OCI-LY1 (cell line): Measurements from ENCODE around the gene FOSB.
A peak's percentile ranks its signal among the peaks of the same experiment; 100 is the strongest.

Source experiments
- H2AFZ ChIP-seq: fragments of 200-600 bp; sonication (generic), shearing (Covaris generic); 2 replicates; pipeline ENCODE4 v1.6.0; 2014; ENCODE audit warnings: antibody characterized with exemption, mild to moderate bottlenecking, low read length
- H3F3A ChIP-seq: fragments of 200-600 bp; sonication (generic), shearing (Covaris generic); 2 replicates; pipeline ENCODE4 v1.6.0; 2014; ENCODE audit warnings: mild to moderate bottlenecking, antibody characterized with exemption, low read length, moderate library complexity; ENCODE audit not compliant: insufficient read depth
- H3K27ac ChIP-seq: fragments of 200-600 bp; sonication (generic); 2 replicates; pipeline ENCODE4 v1.5.1; 2014; ENCODE audit warnings: low read length, mixed run types, mild to moderate bottlenecking, low read depth; ENCODE audit not compliant: poor library complexity, severe bottlenecking
- H3K27me3 ChIP-seq: fragments of 200-600 bp; sonication (generic); 2 replicates; pipeline ENCODE4 v1.6.0; 2014; ENCODE audit warnings: antibody characterized with exemption, mild to moderate bottlenecking, low read length, moderate library complexity; ENCODE audit not compliant: insufficient read depth
- H3K36me3 ChIP-seq: fragments of 200-600 bp; sonication (generic); 2 replicates; pipeline ENCODE4 v1.6.1; 2014; ENCODE audit warnings: mild to moderate bottlenecking, antibody characterized with exemption, low read length, moderate library complexity, mixed read lengths; ENCODE audit not compliant: insufficient read depth
- H3K4me1 ChIP-seq: fragments of 200-600 bp; sonication (generic); 2 replicates; pipeline ENCODE4 v1.5.1; 2014; ENCODE audit warnings: mild to moderate bottlenecking, low read length, moderate library complexity; ENCODE audit not compliant: insufficient read depth, severe bottlenecking
- H3K4me2 ChIP-seq: fragments of 200-600 bp; sonication (generic), shearing (Covaris generic); 2 replicates; pipeline ENCODE4 v1.6.1; 2014; ENCODE audit warnings: low read length
- H3K4me3 ChIP-seq: fragments of 200-600 bp; sonication (generic); 2 replicates; pipeline ENCODE4 v1.5.1; 2014; ENCODE audit warnings: low read length, low read depth, mild to moderate bottlenecking, mixed read lengths; ENCODE audit not compliant: poor library complexity, severe bottlenecking
- H3K79me2 ChIP-seq: fragments of 200-600 bp; shearing (Covaris generic); 2 replicates; pipeline ENCODE4 v1.6.1; 2016; ENCODE audit warnings: mixed run types, low read length, mixed read lengths; ENCODE audit not compliant: insufficient read depth
- H3K9ac ChIP-seq: fragments of 200-600 bp; sonication (generic), shearing (Covaris generic); 2 replicates; pipeline ENCODE4 v1.6.1; 2014; ENCODE audit warnings: mild to moderate bottlenecking, low read length, mixed read lengths
- H3K9me2 ChIP-seq: fragments of 200-600 bp; sonication (generic), shearing (Covaris generic); 2 replicates; pipeline ENCODE4 v1.6.1; 2014; ENCODE audit warnings: low read depth, mild to moderate bottlenecking, low read length, mixed read lengths
- H3K9me3 ChIP-seq: fragments of 200-600 bp; shearing (Covaris generic); 2 replicates; pipeline ENCODE4 v1.6.1; 2014; ENCODE audit warnings: low read length, mixed read lengths
- H4K20me1 ChIP-seq: fragments of 200-600 bp; sonication (generic), shearing (Covaris generic); 2 replicates; pipeline ENCODE4 v1.6.0; 2016; ENCODE audit warnings: mild to moderate bottlenecking, low read length; ENCODE audit not compliant: insufficient read depth
- EZH2 ChIP-seq: fragments of 200-600 bp; sonication (generic), shearing (Covaris generic); IDR thresholded peaks from 2 replicates; pipeline ENCODE4 v1.8.0; 2017; ENCODE audit warnings: borderline replicate concordance, mixed run types, mild to moderate bottlenecking, antibody characterized with exemption, low read length, moderate library complexity, mixed read lengths
- TF ChIP-seq, protein P1 (sequence below): fragments of 200-600 bp; sonication (generic), shearing (Covaris generic); IDR thresholded peaks from 2 replicates; pipeline ENCODE4 v1.5.1; 2017; ENCODE audit warnings: mild to moderate bottlenecking, antibody characterized with exemption, low read length, moderate library complexity, mixed read lengths

Gene FOSB

DNA sequence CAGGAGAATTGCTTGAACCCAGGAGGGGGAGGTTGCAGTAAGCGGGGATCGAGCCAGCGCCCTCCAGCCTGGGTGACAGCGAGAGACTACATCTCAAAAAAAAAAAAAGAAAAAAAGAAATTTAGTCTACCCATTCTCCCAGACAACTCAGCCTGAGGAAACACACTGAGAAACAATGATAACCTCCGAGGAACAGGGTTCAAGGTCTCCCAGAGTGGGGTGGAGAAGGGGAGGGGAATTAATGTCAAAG lies 38.1 kb downstream of the FOSB start:
- Histone ChIP-seq H3K9me2 (no peaks in the 10 kb centered on the region), H3K27ac (peak overlapping the region; percentile 63), H3K36me3 (no peaks in the 10 kb centered on the region), H3K27me3 (no peaks in the 10 kb centered on the region), H3F3A (no peaks in the 10 kb centered on the region), H4K20me1 (no peaks in the 10 kb centered on the region), H3K9ac (peak overlapping the region; percentile 92), H3K4me2 (peak overlapping the region; percentile 83), H3K4me3 (peak overlapping the region; percentile 94), H3K79me2 (0 out of 2 replicates have a peak, but pooled peaks cover 7% of the 10 kb centered on the region), H2AFZ (peak overlapping the region; percentile 30; the same call in 1 of the 2 replicates), H3K9me3 (no peaks in the 10 kb centered on the region), H3K4me1 (peaks cover 39% of the 10 kb centered on the region)
- TF ChIP-seq, protein P1, sequence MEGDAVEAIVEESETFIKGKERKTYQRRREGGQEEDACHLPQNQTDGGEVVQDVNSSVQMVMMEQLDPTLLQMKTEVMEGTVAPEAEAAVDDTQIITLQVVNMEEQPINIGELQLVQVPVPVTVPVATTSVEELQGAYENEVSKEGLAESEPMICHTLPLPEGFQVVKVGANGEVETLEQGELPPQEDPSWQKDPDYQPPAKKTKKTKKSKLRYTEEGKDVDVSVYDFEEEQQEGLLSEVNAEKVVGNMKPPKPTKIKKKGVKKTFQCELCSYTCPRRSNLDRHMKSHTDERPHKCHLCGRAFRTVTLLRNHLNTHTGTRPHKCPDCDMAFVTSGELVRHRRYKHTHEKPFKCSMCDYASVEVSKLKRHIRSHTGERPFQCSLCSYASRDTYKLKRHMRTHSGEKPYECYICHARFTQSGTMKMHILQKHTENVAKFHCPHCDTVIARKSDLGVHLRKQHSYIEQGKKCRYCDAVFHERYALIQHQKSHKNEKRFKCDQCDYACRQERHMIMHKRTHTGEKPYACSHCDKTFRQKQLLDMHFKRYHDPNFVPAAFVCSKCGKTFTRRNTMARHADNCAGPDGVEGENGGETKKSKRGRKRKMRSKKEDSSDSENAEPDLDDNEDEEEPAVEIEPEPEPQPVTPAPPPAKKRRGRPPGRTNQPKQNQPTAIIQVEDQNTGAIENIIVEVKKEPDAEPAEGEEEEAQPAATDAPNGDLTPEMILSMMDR: no peak
- no peak for TF ChIP-seq EZH2

DNA sequence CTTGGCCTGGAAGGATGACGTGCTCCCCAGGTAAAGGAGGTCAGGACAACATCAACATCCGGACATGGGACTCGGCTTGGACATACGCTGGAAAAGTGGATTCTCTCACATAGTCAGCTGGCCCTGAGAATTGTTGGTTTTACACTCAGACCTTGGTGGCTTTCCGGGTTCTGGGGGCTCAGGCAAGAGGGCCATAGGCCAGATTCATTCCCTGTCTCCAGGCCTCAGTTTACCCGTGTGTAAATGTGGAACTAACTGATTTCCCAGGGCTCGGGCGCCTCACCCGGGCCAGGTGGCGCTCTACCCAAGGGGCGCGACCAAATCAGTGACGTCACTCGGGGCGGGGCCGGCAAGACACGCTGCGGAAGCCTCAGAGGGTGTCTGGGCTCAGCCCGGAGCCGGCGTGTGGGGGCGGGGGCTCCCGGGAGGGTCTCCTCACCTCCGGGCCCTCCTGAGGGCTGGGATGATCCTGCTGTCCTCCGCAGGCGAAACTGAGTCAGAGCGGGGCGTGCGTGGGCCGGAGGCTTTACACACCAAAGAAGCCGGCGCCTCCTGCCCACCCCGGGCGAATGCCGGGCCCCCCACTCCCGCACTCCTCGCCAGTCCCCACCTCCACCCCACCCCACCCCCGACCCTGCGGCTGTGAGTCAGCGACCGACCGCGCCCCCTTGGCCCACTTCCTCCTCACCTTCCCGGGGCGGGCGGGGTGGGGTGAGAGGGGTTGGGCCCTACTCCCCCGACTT lies 38.6 kb downstream of the FOSB start:
- Histone ChIP-seq H3K27me3 (no peaks in the 10 kb centered on the region), H3K9ac (peak overlapping the region; percentile 92), H3F3A (no peaks in the 10 kb centered on the region), H3K9me3 (no peaks in the 10 kb centered on the region), H3K4me2 (peak overlapping the region; percentile 83), H3K4me3 (peak overlapping the region; percentile 94), H3K36me3 (no peaks in the 10 kb centered on the region), H3K27ac (peak overlapping the region; percentile 86), H4K20me1 (no peaks in the 10 kb centered on the region), H3K9me2 (no peaks in the 10 kb centered on the region), H3K79me2 (0 out of 2 replicates have a peak, but pooled peaks cover 7% of the 10 kb centered on the region), H2AFZ (peak overlapping the region; percentile 30; the same call in 1 of the 2 replicates), H3K4me1 (peaks cover 44% of the 10 kb centered on the region)
- TF ChIP-seq, protein P1: peak; percentile 73
- TF ChIP-seq EZH2: no peak

GRCh38 chr19:45506989-45507871 lies 39.4 kb downstream of the FOSB start, which contains the start of gene VASP:
Gene VASP, plus strand, starts transcription at chr19:45507479. Its CDS starts 293 bp downstream, at chr19:45507772.
- TF ChIP-seq EZH2: no peak
- TF ChIP-seq, protein P1: no peak
- no peaks in the 10 kb centered on the region for H4K20me1 ChIP-seq
- no peaks in the 10 kb centered on the region for H3K36me3 ChIP-seq
- H3K4me1 ChIP-seq: peaks cover 46% of the 10 kb centered on the region
- H3F3A ChIP-seq: no peaks in the 10 kb centered on the region
- H3K4me2 ChIP-seq: peak within 1 kb of the TSS; percentile 83
- H3K27me3 ChIP-seq: no peaks in the 10 kb centered on the region
- no peaks in the 10 kb centered on the region for H3K9me2 ChIP-seq
- peak within 1 kb of the TSS; percentile 92 for H3K9ac ChIP-seq
- no peak within 1 kb of the TSS for H2AFZ ChIP-seq
- H3K79me2 ChIP-seq: 0 out of 2 replicates have a peak, but pooled peaks cover 7% of the 10 kb centered on the region
- no peaks in the 10 kb centered on the region for H3K9me3 ChIP-seq
- H3K4me3 ChIP-seq: peak within 1 kb of the TSS; percentile 94
- H3K27ac ChIP-seq: peak within 1 kb of the TSS; percentile 86
